ENCODE results near the gene TADA2B.

DNA sequence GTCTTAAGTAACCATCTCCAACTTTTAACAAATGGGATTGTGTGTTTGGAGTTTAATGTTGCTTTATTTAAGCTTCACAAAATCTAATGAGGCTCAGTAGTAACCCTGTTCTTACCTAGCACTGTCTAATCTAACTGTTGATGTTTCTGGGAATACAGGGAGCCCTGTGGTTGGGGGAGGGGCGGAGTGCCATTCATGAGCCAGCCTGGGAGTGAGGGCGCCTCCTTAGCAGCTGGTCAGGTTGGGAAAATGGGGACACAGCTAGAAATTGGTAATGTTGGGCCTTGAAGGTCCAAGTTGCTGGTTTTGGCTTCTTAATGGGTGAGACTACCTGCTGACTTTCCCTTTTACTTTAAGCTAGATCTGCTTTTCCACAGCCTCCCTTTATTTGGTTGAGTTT lies 22.9 kb upstream of the TADA2B start:
- TF ChIP-seq, protein P1, sequence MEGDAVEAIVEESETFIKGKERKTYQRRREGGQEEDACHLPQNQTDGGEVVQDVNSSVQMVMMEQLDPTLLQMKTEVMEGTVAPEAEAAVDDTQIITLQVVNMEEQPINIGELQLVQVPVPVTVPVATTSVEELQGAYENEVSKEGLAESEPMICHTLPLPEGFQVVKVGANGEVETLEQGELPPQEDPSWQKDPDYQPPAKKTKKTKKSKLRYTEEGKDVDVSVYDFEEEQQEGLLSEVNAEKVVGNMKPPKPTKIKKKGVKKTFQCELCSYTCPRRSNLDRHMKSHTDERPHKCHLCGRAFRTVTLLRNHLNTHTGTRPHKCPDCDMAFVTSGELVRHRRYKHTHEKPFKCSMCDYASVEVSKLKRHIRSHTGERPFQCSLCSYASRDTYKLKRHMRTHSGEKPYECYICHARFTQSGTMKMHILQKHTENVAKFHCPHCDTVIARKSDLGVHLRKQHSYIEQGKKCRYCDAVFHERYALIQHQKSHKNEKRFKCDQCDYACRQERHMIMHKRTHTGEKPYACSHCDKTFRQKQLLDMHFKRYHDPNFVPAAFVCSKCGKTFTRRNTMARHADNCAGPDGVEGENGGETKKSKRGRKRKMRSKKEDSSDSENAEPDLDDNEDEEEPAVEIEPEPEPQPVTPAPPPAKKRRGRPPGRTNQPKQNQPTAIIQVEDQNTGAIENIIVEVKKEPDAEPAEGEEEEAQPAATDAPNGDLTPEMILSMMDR (conservative IDR thresholded peaks at IDR 0.05; ENCODE audit: low read length) = no peak
- TF ChIP-seq EZH2phosphoT487 (IDR thresholded peaks at IDR 0.05; ENCODE audit: borderline replicate concordance) = no peak

Data from Loucy (cell line).